Measurements from ENCODE around the gene AAGAB. TPM values are rescaled to one million over a fixed set of nuclear protein-coding genes. Genes with fewer than 3 reads are reported as not detected.
"Not testable (repeated sequence)": the region's sequence is repeated elsewhere in the genome, so short reads cannot be mapped to it uniquely, and the experiment has no call there.

The AAGAB gene, protein sequence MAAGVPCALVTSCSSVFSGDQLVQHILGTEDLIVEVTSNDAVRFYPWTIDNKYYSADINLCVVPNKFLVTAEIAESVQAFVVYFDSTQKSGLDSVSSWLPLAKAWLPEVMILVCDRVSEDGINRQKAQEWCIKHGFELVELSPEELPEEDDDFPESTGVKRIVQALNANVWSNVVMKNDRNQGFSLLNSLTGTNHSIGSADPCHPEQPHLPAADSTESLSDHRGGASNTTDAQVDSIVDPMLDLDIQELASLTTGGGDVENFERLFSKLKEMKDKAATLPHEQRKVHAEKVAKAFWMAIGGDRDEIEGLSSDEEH
- 10 to 100 TPM; 50.5 TPM for total RNA-seq

DNA sequence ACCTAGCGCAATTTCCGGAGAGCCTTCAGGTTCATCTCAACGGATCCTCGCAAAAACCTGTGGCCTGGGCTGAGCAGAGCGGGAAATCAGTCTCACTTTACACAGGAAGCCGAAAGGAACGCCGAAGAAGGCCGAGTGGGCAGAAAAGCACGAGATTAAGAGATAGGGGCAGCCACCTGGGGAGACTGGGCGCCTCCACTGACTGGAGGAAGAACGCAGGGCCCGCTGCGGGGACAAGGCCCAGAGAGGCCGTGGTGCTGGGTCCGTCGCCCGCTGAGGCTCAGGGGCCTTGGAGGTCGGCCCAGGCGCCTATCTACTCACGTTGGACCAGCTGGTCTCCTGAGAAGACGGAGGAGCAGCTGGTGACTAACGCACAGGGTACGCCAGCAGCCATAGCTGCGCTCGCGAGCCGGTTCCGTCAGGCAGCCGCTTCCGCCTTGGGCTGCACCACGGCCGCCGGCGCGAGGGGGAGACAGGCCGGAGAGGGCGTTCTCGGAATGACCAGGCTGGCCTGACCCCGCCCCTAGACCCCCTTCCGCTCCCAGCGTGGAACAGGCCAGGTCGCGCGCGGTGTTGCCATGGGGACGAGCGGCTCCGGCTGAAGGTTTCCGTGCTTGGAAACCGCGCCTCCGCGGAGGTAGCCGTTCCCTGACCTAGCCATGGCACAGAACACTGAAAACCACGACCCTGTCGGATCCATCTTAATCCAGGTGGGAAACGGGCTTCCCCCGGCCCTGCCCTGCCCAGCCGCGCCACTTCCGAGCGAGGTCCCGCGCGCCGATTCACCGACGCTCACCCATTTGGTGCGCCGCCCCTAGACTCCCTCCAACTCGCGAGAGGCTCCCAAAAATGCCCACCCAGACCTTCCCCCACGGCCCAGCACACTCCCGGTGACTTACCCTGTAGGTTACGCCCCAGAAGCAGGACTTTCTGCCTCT lies at the start of gene AAGAB, which contains the start of gene IQCH:
Gene AAGAB (minus strand): TSS at position 424 of the 938 bp plus-strand sequence. CDS start 30 bp downstream, at position 394.
Gene IQCH (plus strand): TSS at position 549 of the 938 bp plus-strand sequence. CDS start 111 bp downstream, at position 660.
- Mint-ChIP-seq H3K9me3 (no peaks in the 10 kb centered on the region), H3K4me3 (peak within 1 kb of the TSS; percentile 99), H3K27ac (peak within 1 kb of the TSS; percentile 96 to 98), H3K27me3 (peaks cover 0 to 6% of the 10 kb centered on the region in 2 donors), H3K4me1 (ENCODE audit: low read depth in 2 of 2) (peaks cover 12 to 43% of the 10 kb centered on the region in 2 donors), H3K36me3 (peaks cover 4% of the 10 kb centered on the region)
- ATAC-seq (peak; percentile 99), DNase-seq (ENCODE audit: low spot score) (peak; percentile 99)

DNA sequence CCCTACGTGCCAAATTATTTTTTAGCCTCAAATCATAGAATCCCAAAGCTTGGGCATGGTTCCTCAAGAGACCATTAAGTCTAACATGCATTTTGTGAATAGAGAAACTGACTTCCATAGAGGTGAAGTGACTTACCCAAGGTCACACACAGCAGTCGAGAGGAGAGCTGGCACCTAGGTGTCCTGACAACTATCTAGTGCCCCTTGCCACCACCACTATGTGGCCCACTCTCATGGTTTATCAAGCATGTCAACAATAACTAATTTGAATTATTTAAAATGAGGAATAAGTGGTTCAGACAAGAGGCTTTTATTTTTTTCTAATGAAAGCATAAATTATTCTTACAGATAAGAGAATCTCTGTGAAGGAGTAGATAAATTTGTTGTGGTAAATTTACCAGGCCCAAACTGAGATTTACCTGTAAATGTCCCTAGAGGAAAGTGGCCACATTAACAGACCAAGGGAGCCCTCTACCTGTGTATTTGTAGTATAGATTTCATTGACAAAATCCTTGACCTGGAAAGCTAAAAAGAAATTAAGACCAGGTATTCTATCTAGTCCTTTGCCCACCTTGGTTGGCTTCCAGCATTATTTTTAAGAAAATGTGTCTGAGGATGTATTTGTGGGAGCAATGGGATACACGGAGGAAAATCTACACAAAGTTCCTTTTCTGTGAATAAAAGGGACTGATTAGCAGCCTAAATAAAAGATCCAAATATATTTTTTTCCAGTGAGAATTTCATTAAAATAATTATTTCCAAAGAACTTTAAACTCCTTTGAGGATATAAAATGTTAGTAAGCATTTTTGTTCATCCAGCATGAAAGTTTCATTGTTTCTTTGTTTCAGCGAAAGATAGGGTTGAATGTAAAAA lies 49.3 kb upstream of the AAGAB start:
- DNase-seq (ENCODE audit: low spot score) (no peak), ATAC-seq (no peak)
- Mint-ChIP-seq H3K27ac (no peak overlapping the region), H3K4me3 (no peak overlapping the region), H3K27me3 (peaks cover 0 to 4% of the 10 kb centered on the region in 2 donors), H3K36me3 (no peaks in the 10 kb centered on the region), H3K4me1 (ENCODE audit: low read depth in 2 of 2) (no peaks in the 10 kb centered on the region), H3K9me3 (no peaks in the 10 kb centered on the region)

GRCh38 chr15:67300266-67301025 lies 46.0 kb upstream of the AAGAB start:
- H3K9me3 Mint-ChIP-seq = no peaks in the 10 kb centered on the region
- no peaks in the 10 kb centered on the region for H3K36me3 Mint-ChIP-seq
- H3K4me3 Mint-ChIP-seq = no peak overlapping the region
- ATAC-seq = peak in 1 of 2 donors; percentile 68
- no peaks in the 10 kb centered on the region for H3K4me1 Mint-ChIP-seq (ENCODE audit: low read depth in 2 of 2)
- peaks cover 0 to 4% of the 10 kb centered on the region in 2 donors for H3K27me3 Mint-ChIP-seq
- no peak overlapping the region for H3K27ac Mint-ChIP-seq
- DNase-seq (ENCODE audit: low spot score) = no peak

- DNase-seq (ENCODE audit: low spot score) = no peak
- no peak for ATAC-seq
- no peaks in the 10 kb centered on the region for H3K36me3 Mint-ChIP-seq
- H3K27me3 Mint-ChIP-seq = peaks cover 0 to 8% of the 10 kb centered on the region in 2 donors
- no peaks in the 10 kb centered on the region for H3K9me3 Mint-ChIP-seq
- H3K27ac Mint-ChIP-seq = no peak overlapping the region
- no peaks in the 10 kb centered on the region for H3K4me1 Mint-ChIP-seq (ENCODE audit: low read depth in 2 of 2)
- no peak overlapping the region for H3K4me3 Mint-ChIP-seq
Observed at GRCh38 chr15:67296684-67297083, 42.2 kb upstream of the AAGAB start.

GRCh38 chr15:67296188-67296587 lies 41.7 kb upstream of the AAGAB start:
- peaks cover 0 to 8% of the 10 kb centered on the region in 2 donors for H3K27me3 Mint-ChIP-seq
- no peak overlapping the region for H3K27ac Mint-ChIP-seq
- H3K4me3 Mint-ChIP-seq = no peak overlapping the region
- no peaks in the 10 kb centered on the region for H3K36me3 Mint-ChIP-seq
- DNase-seq (ENCODE audit: low spot score) = no peak
- ATAC-seq = no peak
- H3K9me3 Mint-ChIP-seq = no peaks in the 10 kb centered on the region
- no peaks in the 10 kb centered on the region for H3K4me1 Mint-ChIP-seq (ENCODE audit: low read depth in 2 of 2)

DNA sequence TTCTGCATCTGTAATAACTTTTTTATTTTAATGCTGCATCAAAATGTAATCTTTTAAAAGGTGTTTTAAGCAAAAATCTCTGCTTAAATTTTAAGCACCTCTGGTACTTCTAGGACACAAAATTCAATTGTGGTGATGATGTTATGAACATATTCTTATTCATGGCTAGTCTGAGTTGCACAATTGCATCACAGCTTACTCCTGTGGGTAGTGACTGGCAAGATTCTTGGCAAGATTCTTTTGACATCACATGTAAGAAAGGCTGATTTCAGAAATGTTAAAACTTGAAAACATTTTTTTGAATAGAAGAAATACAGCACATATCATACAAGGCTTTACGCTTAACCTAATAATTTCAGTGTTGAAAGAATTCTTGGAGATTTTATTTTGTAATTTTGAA lies 35.9 kb upstream of the AAGAB start:
- H3K4me1 Mint-ChIP-seq (ENCODE audit: low read depth in 2 of 2) = no peaks in the 10 kb centered on the region
- no peaks in the 10 kb centered on the region for H3K9me3 Mint-ChIP-seq
- no peak overlapping the region for H3K27ac Mint-ChIP-seq
- peaks cover 0 to 6% of the 10 kb centered on the region in 2 donors for H3K27me3 Mint-ChIP-seq
- DNase-seq (ENCODE audit: low spot score) (no peak), ATAC-seq (no peak)
- no peak overlapping the region for H3K4me3 Mint-ChIP-seq
- H3K36me3 Mint-ChIP-seq = no peaks in the 10 kb centered on the region

DNA sequence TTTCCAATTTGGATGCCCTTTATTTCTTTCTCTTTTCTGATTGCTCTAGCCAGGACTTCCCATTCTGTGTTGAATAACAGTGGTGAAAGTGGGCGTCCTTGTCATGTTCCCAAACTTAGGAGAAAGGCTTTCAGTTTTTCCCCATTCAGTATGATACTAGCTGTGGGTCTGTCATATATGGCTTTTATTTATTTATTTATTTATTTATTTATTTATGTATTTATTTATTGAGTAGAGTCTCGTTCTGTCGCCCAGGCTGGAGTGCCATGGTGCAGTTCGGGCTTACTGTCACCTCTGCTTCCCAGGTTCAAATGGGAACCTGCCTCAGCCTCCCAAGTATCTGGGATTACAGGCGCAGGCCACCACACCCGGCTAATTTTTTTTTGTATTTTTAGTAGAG lies 31.9 kb upstream of the AAGAB start:
- not testable (repeated sequence) for H3K4me1 Mint-ChIP-seq (ENCODE audit: low read depth in 2 of 2); ATAC-seq; DNase-seq (ENCODE audit: low spot score); H3K36me3 Mint-ChIP-seq; H3K4me3 Mint-ChIP-seq; H3K27ac Mint-ChIP-seq; H3K9me3 Mint-ChIP-seq
- H3K27me3 Mint-ChIP-seq = peaks cover 8 to 12% of the 10 kb centered on the region in 2 donors

- not testable (repeated sequence) for ATAC-seq; H3K4me3 Mint-ChIP-seq; H3K9me3 Mint-ChIP-seq; H3K36me3 Mint-ChIP-seq; H3K27ac Mint-ChIP-seq; DNase-seq (ENCODE audit: low spot score); H3K4me1 Mint-ChIP-seq (ENCODE audit: low read depth in 2 of 2)
- H3K27me3 Mint-ChIP-seq = peaks cover 8 to 14% of the 10 kb centered on the region in 2 donors
Observed at GRCh38 chr15:67285625-67286024, 31.2 kb upstream of the AAGAB start.

DNA sequence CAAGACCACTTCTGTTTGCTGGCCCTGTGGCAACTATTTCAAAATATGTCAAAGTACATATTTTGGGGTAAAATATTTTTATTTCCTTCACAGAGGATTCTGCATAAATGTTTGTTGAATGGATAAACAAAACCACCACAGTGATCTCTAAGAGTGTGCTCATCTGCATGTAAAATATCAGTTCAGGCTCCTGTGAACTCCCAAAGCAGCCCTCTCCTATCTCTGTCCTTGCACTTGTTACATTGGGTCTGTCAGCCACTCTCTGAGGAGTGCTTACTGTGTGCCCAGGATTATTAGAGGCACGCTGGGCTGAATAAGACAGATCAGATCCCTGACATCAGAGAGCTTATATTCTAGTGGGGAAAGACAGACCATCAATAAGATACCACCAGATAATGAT lies 27.3 kb upstream of the AAGAB start:
- no peaks in the 10 kb centered on the region for H3K9me3 Mint-ChIP-seq
- no peak for ATAC-seq

GRCh38 chr15:67280217-67280616 lies 25.8 kb upstream of the AAGAB start:
- Mint-ChIP-seq H3K4me3 (no peak overlapping the region), H3K9me3 (no peaks in the 10 kb centered on the region), H3K4me1 (ENCODE audit: low read depth in 2 of 2) (no peaks in the 10 kb centered on the region), H3K36me3 (no peaks in the 10 kb centered on the region), H3K27ac (no peak overlapping the region), H3K27me3 (peaks cover 8 to 22% of the 10 kb centered on the region in 2 donors)
- DNase-seq (ENCODE audit: low spot score) (no peak), ATAC-seq (no peak)

More for the DNA sequence above, 27.3 kb upstream of the AAGAB start:
- no peak for DNase-seq (ENCODE audit: low spot score)
- Mint-ChIP-seq H3K27ac (no peak overlapping the region), H3K4me3 (no peak overlapping the region), H3K27me3 (peaks cover 8 to 26% of the 10 kb centered on the region in 2 donors), H3K4me1 (ENCODE audit: low read depth in 2 of 2) (no peaks in the 10 kb centered on the region), H3K36me3 (no peaks in the 10 kb centered on the region)

DNA sequence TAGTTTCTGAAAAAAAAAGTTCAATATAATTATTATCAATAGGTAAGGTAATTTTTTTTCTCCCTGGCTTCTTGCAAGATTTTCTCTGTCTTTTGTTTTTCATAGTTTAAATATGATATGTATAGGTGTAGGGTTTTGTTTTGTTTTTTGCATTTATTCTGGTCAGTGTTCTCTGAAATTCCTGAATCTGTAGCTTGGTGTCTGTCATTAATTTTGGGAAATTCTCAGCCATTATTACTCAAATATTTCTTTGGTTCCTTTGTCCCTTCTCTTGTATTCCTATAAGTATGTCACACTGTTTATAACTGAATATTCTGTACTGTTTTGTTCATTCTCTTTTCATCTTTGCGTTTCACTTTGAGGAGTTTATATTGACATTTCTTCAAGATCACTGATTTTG lies 22.2 kb upstream of the AAGAB start:
- Mint-ChIP-seq H3K9me3 (peaks cover 5% of the 10 kb centered on the region), H3K36me3 (peaks cover 12% of the 10 kb centered on the region), H3K4me1 (ENCODE audit: low read depth in 2 of 2) (no peaks in the 10 kb centered on the region), H3K27ac (no peak overlapping the region), H3K27me3 (peaks cover 6 to 26% of the 10 kb centered on the region in 2 donors), H3K4me3 (no peak overlapping the region)
- ATAC-seq (no peak), DNase-seq (ENCODE audit: low spot score) (no peak)

DNA sequence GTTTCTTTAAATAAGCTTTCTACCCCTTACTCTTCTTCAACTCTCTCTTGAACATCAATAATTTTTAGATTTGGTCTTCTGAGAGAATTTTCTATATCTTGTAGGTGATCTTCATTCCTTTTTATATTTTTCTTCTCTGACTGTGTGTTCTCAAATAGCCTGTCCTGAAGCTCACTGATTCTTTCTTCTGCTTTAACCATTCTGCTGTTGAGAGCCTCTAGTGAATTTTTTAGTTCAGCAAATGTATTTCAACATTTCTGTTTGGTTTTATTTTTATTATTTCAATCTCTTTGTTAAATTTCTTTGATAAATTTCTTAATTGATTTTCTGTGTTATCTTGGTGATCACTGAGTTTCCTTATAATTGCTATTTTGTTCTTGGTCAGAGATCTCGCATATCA lies 19.8 kb upstream of the AAGAB start:
- ATAC-seq (no peak), DNase-seq (ENCODE audit: low spot score) (no peak)
- H3K4me3 Mint-ChIP-seq = no peak overlapping the region
- H3K36me3 Mint-ChIP-seq = peaks cover 12% of the 10 kb centered on the region
- no peak overlapping the region for H3K27ac Mint-ChIP-seq
- H3K27me3 Mint-ChIP-seq = peaks cover 13 to 27% of the 10 kb centered on the region in 2 donors
- no peaks in the 10 kb centered on the region for H3K4me1 Mint-ChIP-seq (ENCODE audit: low read depth in 2 of 2)
- peaks cover 5% of the 10 kb centered on the region for H3K9me3 Mint-ChIP-seq

Measured in natural killer cell treated with Interleukin-12 subunit alpha and Interleukin-12 subunit beta and Interleukin-15 and Interleukin-18, amount 100 ng/mL, for 72 hours (primary cell).